H1 (cell line): ENCODE results near the gene SGK1. TPM values are rescaled to one million over a fixed set of nuclear protein-coding genes. Genes with fewer than 3 reads are reported as not detected.

Experiments used
- RNF2 ChIP-seq: fragments of 200-900, 300-1000 bp; sonication (generic); IDR thresholded peaks from 2 replicates; pipeline ENCODE4 v1.7.1; 2016; ENCODE audit warnings: borderline replicate concordance, low read depth, mild to moderate bottlenecking, antibody characterized with exemption, low read length; ENCODE audit not compliant: poor library complexity, severe bottlenecking; ENCODE audit errors: missing control alignments
- polyA plus RNA-seq, 7 experiments: library from polyadenylated mRNA; depleted of rRNA in 3 of 7; stranded (reverse) in 5 of 7; unstranded in 2 of 7; fragments of >200 nt in 5 of 7; fragments of 200-250 nt in 2 of 7; gene quantifications; 1 replicate in 5 of 7; 2 replicates in 1 of 7; 4 replicates in 1 of 7; pipeline versions ENCODE4 v1.2.1 to v1.2.3, GENCODE V29; 2011 to 2013; ENCODE audit warnings: missing spikeins in 2 of 7, mixed read lengths in 2 of 7
- total RNA-seq: library from RNA; stranded (reverse); fragmentation: NEBNext Ultra II Directional; extraction: Animal tissue kit (Norgen Biotek cat#: 25700); gene quantifications from 2 replicates; pipeline ENCODE4 v1.2.1, GENCODE V29; 2021

The SGK1 gene
- total and polyA plus RNA-seq, 2 of the 8 experiments (the other 6 are each of a cell fraction or from before 2014, with no cell fraction given), result 14.5 to 18.4 TPM

GRCh38 chr6:134315974-134316441 lies 1.9 kb downstream of the SGK1 start (continued):
- TF ChIP-seq RNF2, result no peak
